HG03558 (cell line): ENCODE measurements around the gene HACD2.

Source experiments
- ATAC-seq: cut with Tn5 transposase; IDR thresholded peaks from one replicate; pipeline ENCODE4 v1.9.1; 2021; ENCODE audit warnings: moderate number of reproducible peaks; ENCODE audit not compliant: unreplicated experiment; ENCODE audit errors: extremely low read depth

The HACD2 gene

DNA sequence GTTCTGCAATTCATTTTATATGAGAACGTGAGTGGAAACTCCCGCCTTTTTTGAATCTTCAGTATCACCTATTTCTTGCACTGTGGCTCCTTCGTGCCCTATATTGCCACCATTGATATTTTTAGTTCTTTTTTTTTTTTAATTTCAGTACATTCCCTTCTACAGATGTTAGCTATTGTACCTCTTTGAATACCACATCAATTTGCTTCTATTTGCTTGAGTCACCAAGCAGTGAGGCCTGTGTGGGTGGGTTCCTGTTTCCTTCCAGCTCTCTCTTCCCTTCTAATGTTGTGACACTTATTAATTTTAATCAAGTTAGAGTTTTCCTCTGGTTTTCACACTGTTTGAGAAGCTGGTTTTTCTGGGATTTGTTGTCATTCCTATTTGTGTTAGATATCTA is 8.7 kb downstream of the HACD2 start:
- no peak for ATAC-seq

DNA sequence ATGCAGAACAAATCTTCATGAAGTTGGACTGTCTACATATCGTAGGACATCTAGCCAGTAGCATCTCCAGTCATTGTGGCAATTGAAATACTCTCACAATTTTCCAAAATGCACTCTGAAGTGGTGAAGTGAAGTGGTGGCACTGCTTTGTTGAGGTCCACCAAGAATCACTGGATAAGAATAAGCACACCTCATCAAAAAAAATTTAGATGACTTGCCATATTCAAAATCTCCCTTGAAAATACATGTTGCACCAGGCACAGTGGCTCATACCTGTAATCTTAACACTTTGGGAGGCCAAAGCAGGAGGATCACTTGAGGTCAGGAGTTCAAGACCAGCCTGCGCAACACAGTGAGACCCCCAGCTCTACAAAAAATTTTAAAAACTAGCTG is 12.9 kb downstream of the HACD2 start:
- ATAC-seq, result no peak

DNA sequence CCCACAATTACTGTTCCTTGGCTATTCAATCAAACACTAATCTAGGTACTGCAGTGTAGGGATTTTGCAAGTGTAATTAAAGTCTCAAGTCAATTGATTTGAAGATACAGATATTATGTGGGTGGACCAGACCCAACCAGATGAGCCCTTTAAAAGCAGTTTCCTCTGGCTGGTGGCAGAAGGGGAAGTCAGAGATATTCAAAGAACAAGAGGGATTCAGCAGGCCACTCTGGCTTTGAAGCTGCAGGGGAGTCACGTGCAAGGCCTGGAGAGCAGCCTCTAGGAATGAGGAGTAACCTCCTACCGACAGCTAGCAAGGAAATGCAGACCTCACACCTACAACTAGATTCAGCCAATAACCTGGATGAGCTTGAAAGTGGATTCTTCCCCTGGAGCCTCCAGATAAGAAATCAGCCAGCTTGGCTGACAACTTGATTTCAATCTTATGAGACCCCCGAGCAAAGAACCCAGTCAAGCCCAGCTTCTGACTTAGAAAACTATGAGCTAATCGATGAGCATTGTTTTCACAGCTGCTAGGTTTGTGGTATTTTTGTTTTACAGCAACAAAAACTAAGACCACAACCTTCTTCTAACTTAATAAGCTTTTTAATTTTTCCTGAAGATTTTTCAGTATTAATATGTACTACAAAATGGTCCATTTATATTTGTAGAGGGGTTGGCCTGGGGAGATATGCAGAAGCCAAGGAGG is 13.4 kb downstream of the HACD2 start:
- ATAC-seq, result no peak

DNA sequence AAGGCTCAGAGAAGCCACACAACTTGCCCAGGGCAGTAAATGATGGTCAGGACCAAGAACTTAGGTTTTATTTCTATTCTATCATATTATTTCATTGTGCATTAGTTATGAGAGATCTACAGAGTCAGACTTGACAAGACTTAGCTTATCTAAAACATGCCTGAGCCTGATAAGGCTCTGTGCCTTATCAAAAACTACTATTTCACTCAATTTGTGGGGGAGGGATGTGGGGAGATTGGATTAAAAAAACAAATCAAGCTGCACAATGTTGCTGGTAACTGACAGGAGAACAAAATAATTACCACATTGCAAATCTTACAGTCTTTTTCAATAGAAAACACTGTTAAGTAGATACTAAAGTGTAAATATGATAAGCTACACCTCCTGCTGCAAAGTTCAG is 16.0 kb downstream of the HACD2 start:
- ATAC-seq, result no peak

DNA sequence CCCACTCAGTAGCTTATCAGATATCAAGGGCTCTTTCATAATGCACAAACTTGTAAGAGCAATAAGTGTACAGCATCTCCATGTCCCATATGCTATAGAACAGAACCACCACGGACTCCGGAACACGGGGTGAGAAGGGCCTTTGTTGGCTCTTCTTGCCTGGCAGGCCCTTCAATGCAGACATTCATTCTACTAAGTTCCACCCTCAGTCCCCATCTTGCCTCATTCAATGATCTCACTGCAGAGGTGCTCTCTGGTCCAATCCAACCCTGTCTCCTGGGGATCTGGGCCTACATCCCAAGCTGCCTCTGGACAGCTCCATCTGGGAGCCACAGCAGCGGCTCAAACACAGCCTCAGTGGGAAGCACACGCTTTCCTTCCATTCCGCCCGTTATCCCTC is 16.8 kb downstream of the HACD2 start:
- no peak for ATAC-seq

DNA sequence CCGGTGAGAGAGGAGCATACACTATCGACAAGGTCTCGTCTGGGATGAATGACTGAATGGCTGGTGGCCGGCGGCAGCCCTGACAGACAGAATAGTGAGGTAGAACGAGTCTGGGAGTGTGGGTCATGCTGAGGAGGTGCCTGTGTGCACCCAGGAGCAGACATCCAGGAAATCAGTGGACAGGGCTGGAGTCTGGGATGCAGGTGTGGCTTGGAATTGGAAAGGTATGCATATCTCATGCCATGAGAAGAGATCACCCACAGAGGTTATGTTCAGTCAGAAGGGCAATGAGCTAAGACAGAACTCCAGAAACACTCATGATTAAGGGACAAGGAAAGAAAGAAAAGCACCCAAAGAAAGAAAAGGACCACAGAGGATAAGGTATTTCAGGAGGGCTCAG is 20.8 kb downstream of the HACD2 start:
- no peak for ATAC-seq

DNA sequence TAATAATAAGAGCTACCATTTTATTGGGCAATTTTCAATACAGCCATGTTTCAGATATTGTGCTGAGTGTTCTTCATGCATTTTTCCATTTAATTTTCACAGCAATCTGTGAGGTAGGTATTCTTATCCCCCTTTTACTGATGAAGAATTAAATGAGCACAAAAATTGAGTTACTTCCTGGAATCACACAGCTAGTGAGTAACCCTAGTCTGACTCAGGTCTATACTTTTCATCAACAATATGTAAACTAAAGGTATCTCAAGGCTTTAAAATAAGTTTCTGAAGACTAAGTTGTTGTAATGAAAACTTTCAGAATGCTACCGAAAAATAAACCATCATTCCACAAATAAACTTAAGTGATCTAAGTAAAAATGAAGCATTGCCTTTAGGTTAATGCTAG is 22.3 kb downstream of the HACD2 start:
- ATAC-seq, result no peak

DNA sequence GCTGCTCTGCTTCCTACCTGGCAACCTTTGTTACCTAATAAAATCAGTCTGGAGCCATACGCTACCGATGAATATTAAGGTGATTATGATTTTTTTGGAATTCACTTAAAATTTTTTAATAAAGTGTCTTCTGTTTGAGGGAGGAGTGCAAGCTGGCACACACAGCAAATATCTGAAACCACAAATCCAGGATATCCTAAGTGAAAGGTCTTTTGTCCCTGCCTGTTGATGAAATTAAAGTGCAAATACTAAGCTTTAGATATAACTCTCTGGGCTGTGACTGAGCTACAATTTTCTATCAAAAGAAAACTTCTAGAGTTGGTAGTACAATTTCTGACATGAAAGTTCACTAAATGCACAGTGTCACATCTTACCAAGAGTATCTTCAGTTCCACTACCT is 23.7 kb downstream of the HACD2 start:
- ATAC-seq, result no peak

DNA sequence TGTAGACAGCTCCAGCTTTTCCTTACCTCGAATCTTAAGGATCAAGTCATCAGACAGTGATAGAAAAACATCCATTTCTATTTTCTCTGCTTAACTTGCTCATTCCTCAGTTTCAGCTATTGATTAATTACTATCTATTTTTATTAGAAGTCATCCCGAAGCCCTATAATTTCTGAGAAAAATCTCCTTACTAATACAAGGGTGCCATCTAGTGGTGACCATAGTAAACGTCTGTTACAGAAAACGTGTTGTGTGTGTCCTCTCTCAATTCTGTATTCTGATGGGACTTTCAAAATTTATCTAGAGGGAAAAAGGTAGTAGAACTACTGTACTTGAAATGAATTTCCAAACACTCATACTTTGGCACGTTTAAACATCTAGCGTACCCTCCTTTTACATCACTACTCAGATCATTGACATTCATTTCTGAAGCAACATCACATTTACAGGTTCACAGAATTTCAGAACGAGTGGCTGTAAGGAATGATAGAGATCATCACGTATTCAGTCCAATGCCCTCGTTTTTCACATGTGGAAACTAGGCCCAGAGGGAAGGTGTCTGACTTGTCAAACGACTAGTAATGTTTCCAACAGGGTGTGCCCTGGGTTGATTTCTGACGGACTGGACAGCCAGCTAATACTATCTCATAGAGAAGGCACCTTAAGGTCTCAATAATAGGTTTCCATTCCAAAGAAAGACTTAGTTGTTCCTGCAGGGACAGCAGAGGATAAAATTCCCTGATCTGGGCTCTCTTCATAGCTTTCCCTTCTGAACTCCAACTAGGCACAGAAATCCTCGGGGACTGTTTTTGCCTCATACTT is 25.6 kb downstream of the HACD2 start:
- ATAC-seq, result no peak

DNA sequence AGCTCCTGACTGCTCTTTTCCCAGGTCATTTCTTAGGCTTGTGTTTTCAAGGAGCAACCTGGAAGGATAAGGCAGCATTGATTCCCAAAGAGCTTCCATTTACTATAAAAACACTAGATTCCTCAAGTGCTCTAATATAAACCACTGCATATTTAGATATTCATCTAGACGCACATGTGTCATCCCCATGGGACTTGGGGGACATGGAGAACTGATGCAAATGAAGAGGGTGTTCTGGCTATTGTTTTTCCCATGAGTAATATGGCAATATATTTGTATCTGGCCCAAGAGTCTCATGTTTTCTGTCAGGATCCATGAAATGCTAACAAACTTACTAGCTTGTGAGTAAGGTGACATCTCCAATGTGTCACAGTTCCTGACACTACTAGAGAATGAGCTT is 31.3 kb downstream of the HACD2 start:
- ATAC-seq, result no peak

DNA sequence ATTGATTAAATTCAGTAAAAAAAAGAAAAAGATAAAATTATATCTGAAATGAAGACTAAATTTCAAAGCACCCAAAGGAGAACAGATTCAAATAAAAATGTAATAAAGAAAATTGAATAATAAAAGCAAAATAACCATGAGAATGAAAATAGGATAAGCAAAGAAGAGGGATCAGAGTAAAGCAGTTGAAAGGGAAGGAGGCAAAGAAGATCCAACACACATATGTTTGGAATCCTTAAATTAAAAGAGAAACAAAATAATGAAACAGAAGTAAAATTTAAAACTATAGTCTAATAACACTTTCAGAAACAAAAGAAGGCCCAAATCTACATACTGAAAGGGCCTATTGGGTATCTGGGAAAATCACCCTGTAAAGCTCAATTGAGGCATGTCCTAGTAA is 32.1 kb downstream of the HACD2 start:
- no peak for ATAC-seq

DNA sequence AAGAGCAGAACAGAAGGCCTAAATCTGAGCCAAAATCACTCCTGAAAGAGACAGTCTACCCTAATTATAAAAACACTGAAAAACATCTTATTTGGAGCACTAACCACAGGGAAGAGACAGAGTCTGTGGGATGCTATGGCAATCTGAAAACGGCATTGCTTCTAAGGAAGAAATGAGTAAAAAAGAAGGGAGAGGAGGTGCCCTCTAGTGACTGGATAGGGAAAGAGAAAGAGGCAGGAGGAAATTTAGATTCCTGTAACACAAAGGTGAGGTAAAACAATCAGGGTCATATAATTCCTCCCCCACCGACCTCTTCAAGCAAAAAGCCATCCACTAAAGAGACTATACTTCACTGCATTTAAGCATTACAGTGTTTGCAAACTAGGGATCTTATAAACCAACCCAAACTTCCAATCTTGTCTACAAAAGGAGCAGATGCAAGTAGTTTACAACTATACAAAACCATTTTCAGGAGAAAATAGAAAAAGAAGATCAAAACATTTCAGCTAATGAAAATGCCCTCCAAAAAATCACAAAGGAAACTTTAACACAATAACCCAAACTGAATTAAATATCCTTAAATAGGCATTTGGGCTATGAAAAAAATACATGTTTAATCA is 32.6 kb downstream of the HACD2 start:
- no peak for ATAC-seq

DNA sequence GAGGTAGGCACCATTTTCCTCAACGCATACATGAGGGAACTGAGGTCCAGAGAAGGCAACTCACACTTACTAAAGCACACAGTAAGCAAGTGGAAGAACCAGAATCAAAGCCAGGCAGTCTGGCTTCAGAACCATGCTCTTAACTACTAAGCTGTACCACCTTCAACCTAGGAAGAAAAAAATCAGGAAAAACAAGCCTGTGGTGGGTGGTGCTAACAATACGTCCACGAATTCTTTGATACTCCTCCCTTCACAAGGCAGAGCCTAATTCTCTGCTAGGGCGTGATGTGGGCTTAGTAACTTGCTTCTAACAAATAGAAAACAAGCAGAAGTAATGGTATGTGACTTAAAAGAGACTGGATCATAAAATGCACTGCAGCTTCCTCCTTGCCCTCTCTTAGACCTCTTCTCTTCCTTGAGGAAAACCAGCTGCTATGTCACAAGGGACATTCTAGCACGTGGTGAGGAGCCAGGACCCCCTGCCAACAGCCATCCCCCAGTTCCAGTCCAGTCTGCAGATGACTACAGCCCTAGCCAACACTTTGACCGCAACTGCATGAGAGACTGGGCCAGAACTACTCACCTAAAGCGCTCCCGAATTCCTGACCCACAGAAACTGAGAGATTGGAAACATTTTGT is 36.9 kb downstream of the HACD2 start:
- ATAC-seq, result no peak

DNA sequence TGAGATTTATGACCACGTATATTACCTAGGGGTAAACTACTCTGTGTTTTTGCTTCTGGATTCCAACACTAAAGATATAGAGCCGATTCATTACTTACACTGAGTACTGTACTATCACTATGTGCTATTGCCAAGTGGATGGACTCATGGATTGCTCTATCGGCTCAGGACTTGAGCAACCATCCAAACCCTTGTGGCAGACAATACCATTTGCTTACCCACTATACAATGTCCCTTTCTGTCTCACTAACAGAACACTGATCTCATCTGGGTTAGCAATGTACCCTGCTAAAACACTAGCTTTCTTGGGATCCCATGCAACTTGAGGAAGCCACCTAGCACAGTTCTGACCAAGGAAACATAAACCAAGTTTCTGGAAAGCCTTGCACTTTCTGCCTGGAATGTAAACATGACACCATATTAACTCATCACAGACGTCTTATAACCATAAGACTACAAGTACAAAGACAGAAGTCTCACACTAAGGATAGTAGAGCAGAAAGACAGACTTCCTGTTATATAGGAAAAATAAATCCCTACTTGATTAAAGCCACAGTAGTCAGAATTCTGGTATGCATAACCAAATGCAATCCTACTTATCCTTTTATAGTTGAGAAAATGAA is 38.6 kb downstream of the HACD2 start:
- no peak for ATAC-seq

DNA sequence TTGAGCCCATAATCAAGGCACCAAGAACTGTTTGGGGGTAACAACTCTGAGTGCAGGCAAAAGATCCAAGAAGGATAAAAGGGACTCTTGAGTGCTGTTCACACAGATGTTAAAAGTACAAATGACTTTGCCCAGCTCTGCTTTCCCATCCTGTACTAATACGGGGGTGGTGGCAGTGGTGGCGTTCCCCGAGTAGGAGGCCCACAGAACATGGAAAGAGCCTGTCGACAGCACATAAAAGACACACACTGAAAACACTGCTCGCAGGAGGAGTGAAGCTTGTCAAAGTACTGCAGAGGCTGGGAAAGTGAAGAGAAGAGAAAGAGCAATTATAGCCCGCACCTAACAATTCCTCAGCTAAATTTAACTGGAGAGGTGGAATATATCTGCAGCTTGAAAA is 40.9 kb downstream of the HACD2 start:
- ATAC-seq, result no peak

DNA sequence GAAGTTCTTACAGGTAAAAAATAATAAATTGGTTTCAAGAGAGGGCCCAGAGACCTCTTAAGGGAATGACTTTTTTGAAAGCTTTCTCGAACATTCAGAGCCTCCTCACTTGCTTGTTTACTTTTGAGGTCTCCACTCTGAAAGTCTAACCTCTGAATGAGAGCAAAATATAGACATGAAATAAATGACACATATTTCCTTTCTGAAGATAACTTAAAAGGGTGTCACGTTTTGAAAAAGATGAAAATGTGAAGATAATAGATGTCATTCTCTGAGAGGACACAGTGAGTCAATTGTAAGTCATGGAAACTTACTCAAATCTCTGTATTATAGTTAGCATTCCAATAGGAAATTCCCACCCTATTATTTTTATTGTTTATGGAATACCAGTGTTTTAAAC is 44.6 kb downstream of the HACD2 start:
- no peak for ATAC-seq

DNA sequence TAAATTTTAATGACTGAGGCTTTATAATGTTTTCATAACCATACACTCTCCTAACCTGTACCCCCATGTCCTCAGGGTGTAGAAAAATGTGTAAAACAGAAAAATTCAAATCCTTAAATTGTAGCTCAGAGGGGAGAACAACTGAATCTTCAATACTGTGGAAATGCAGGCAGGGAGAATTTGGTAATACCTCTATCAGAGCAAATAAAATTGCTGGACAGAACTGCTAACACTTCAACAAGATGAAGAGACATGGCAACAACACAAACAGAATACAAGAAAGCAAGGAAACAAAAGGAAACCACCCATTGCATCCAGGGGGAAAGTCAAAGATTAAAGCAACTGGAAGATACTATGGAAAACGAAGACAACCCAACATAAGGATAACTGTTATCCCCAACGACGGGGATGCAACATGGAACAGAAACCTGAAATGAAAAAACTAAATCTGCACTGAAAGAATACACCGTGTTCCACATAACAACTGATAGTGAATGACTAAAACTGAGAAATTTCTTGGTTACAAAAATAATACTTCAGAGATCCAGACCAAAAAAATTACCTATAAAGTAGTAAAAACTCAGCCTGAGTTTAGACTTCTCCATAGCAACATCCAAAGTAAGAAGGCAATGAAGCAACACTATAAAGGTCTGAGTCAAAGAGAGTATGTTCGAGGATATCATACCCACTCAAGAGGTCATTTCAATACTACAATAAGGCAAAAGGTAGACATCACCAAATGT is 48.5 kb downstream of the HACD2 start:
- ATAC-seq, result peak; percentile 36

DNA sequence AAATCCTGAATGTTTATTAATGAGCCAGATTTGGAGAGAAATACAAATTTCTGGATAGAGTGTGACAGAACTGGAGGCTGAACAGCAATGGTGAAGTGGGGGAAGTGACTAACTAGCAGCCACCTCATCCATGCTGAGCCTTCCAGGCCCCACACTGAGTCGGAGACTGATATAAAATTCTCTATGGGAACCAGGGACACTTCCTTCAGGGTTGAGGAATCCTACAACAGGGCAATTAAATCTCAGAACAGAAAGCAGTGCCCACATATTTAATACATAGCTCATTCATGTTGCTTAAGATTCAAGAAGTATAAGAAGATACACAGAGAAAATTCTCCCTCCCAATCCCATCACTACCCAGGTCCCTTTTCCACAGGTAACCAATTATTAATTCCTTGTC is 49.3 kb downstream of the HACD2 start:
- ATAC-seq, result no peak

DNA sequence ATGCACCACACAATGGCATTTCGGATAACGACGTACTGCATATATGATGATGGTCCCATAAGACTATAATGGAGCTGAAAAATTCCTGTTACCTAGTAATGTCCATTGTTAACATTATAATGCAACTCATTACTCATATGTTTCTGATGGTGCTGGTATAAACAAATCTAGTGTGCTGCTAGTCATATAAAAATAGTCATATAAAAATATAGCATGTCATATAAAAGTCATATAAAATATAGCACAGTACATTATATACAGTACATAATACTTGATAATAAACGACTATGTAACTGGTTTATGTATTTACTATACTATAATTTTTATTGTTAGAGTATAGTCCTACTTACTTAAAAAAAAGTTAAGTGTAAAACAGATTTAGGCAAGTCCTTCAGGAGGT is 50.6 kb downstream of the HACD2 start:
- ATAC-seq, result no peak

DNA sequence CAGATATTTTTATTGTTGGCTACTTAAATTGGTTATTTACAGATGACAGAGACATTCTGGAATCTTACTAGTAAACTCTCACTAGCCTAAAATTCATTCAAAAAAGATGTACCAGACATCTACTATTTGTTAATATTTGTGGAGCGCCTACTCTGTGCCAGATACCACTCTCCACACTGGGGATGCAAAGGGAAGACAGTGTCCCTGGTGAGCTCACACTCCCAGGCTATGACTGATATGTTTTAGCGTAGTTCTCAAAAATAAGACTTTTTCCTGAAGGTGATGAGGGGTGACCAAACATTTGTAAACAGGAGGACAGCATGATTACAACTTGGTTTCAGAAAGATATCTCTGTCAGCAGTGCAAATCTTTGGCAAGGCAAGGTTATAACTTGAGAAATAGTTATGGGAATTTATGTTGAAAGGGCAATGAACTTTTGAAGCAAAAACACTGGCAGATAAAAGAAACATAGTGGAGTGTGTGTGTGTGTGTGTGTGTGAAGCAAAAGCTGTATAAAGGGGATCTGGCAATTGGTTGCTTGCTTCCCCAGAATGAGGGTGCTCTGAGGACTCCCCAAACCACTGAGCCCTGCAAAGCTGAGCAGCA is 51.2 kb downstream of the HACD2 start:
- no peak for ATAC-seq
